ENCODE results near the gene NDUFB2.

DNA sequence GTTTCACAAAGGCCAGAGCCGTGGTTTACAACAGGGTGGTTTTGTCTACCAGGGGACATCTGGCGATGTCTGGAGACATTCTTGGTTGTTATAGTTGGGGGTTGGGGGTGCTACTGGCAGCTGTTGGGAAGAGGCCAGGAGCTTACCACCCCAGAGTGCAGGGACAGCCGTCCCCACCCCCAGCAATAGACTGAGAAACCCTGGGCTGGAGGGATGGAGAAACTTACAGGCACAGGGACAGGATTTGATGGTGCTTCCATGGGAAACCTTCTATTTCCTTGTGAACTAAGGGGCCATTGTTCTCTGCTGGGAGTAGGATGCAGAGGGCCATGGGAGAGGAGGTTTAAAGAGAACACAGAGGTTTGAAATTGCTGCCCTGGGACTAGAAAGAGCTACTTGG, 12.9 kb upstream of the NDUFB2 start:
- TF ChIP-seq, protein P1, sequence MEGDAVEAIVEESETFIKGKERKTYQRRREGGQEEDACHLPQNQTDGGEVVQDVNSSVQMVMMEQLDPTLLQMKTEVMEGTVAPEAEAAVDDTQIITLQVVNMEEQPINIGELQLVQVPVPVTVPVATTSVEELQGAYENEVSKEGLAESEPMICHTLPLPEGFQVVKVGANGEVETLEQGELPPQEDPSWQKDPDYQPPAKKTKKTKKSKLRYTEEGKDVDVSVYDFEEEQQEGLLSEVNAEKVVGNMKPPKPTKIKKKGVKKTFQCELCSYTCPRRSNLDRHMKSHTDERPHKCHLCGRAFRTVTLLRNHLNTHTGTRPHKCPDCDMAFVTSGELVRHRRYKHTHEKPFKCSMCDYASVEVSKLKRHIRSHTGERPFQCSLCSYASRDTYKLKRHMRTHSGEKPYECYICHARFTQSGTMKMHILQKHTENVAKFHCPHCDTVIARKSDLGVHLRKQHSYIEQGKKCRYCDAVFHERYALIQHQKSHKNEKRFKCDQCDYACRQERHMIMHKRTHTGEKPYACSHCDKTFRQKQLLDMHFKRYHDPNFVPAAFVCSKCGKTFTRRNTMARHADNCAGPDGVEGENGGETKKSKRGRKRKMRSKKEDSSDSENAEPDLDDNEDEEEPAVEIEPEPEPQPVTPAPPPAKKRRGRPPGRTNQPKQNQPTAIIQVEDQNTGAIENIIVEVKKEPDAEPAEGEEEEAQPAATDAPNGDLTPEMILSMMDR (IDR thresholded peaks at IDR 0.05), result no peak
- TF ChIP-seq EZH2 (IDR thresholded peaks at IDR 0.05; ENCODE audit: borderline replicate concordance, insufficient read depth, low read depth, low read length, poor library complexity, severe bottlenecking), result no peak
